SH-SY5Y (cell line): ENCODE results near the gene DSTN.

Source experiments
- GATA2 ChIP-seq: IDR thresholded peaks from 2 replicates; pipeline ENCODE4 v1.6.1; 2011; ENCODE audit warnings: mild to moderate bottlenecking, low read depth, low read length
- GATA3 ChIP-seq: IDR thresholded peaks from 2 replicates; pipeline ENCODE4 v1.6.1; 2011; ENCODE audit warnings: low read depth, mild to moderate bottlenecking, low read length, moderate library complexity

DSTN gene

DNA sequence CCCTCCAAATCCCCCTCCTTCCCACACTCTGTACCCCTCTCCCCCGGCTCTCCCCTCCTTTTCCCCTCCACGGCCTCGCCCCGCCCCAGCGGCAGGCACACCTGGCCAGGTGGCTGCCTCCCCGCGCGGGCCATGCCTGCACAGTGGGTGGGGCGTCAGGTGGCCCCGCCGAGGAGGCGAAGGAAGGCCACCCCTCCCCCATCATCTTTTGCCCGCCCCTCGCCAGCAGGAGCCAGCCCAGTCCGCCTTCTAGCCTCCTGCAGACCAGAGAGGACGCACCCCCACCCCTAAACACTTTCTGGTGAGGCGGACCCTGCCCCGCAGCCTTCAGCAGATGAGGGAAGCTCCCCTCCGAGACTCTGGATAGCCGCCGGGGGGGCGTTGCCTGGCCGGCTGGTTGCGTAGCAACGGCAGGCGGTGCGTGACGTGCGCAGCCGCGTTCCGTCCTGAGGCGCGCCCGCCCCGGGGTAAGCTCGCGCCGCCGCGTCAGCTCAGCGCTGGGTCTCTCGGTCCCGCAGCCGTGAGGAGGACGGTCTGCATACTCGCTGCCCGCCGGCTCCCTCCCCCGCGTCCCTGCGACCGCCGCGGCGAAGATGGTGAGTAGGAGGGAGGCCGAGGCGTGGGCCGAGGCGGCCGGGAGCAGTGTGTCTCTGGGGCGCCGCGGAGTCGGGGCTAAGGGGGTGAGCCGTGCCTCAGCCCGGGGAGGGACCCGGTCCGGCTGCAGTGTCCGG is at the start of gene DSTN:
Gene DSTN, plus strand, starts transcription at position 460 of the 731 bp plus-strand sequence. Its CDS starts 134 bp downstream, at position 594.
- no peak for TF ChIP-seq GATA3

GRCh38 chr20:17520583-17520982 is 49.3 kb upstream of the DSTN start:
- TF ChIP-seq GATA2, result no peak
- TF ChIP-seq GATA3, result no peak

- TF ChIP-seq GATA2, result no peak
These were observed 47.3 kb upstream of the DSTN start for GRCh38 chr20:17522528-17522927.

- no peak for TF ChIP-seq GATA2
- TF ChIP-seq GATA3, result no peak
These were observed 46.5 kb upstream of the DSTN start for GRCh38 chr20:17523326-17523725.

- TF ChIP-seq GATA3, result no peak
- TF ChIP-seq GATA2, result no peak
These were observed 45.3 kb upstream of the DSTN start for GRCh38 chr20:17524560-17524959.

DNA sequence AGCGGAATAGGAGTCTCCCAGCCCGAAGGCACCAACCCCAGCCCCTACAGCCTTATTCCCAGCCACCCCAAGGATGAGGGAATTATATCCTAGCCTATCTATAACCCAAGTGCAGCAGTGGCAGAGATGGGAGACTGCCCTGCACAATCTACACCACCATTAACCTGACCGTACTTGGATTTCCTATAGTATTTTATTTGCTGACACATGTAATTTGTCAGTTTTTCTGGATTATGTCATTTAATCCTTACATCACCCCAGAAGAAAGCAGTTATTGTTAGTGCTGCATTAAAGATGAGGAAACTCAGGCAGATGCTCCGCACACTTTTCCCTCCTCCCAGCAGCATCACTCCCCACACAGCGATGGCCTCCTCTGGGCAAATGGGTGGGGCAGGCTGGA is 44.7 kb upstream of the DSTN start:
- no peak for TF ChIP-seq GATA3
- TF ChIP-seq GATA2, result no peak

DNA sequence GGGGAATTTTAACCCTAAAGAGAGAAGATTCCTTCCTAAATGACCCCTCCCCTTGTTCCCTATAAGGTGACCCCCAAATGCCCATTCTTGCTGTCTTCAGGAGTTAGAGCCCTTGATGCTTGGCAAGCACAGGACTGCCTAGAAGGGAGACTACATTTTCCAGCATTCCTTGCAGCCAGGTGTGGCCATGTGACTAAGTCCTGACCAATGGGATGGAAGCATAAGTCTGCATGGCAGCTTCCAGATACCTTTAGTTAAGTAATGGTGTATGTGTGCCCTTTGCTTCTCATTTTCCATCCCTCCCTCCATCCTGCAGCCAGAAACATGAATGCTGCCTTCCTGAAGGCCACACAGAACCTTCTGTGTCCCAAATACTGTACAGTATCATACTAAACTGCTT is 44.2 kb upstream of the DSTN start:
- no peak for TF ChIP-seq GATA2
- TF ChIP-seq GATA3, result no peak

DNA sequence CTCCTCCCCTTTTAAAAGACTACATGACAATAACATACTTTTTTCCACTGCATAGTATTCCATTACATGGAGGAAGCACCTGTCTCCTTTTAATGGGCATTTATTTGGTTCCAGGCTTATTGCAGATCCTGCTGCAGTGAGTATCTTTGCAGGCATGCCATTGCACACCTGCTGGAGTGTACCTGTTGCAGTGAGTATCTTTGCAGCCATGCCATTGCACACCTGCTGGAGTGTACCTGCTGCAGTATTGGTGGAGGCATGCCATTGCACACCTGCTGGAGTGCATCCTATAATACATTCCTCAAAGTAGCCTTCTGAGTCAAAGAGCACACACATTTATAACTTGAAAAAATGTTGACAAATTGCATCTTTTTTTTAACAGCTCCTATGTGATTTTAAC is 40.3 kb upstream of the DSTN start:
- TF ChIP-seq GATA2 (no peak), GATA3 (no peak)

DNA sequence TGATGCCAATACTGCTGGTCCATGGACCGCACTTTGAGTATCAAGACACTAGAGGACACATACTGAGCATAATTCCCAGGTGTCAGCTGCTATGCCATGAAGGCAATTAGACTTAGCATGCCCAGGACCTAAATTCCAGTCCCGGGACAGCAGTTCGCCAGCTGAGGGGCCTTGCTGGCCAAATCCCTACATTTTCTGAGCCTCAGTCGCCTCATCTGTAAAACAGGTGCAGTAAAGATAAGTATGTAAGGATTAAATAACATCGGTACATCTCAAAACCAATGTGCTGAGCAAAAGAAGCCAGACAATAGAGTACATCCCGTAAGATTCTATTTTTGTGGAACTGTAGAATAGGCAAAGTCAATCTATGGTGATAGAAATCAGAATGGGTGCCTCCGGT is 39.7 kb upstream of the DSTN start:
- no peak for TF ChIP-seq GATA2
- TF ChIP-seq GATA3, result no peak

DNA sequence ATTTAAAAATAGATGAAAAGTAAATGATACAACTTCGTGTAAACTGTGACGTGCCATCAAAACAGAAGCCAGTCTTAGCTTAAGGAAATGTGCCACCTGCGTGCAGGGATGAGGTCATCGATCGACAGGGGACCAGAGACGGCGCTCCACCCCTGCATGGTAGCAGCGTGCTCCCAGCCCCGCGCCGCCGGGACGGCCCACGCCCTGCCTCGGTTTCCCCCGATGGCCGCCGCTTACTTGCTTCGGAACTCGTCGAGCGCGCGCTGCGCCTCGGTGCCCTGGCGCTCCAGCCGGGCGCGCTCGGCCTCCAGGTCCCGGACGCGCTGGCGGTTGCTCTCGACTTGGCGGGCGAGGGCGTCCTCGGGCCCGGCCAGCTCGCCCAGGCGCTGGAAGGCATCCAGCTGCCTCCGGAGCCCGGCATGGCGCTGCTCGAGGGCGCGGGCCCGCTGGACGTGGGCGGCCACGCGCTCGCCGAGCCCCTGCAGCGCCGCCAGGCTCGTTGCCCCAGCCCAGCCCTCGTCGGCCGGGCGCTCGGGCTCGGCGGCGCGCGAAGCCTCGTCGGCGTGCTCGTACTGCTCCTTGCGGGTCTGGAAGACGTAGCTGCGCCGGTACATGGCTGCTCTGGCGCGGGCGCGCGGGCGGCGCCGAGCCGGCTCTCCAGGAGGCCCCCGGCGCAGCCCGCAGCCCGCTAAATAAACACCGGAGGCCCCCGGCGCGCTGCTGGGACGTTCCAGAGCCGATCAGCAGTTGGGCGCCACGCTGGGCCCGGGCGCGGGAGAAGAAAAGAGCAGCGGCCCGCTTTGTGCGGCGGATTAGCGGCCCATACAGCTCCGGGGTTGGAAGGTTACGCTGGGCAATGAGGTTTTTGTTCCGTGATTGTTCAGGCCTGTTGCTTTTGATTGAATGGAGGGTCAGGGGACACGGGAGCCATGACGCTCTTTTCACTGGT is 38.9 kb upstream of the DSTN start, which contains the start of gene BFSP1:
Gene BFSP1, minus strand, starts transcription at position 664 of the 949 bp plus-strand sequence. Its CDS starts 50 bp downstream, at position 614.
- TF ChIP-seq GATA2 (no peak), GATA3 (no peak)

DNA sequence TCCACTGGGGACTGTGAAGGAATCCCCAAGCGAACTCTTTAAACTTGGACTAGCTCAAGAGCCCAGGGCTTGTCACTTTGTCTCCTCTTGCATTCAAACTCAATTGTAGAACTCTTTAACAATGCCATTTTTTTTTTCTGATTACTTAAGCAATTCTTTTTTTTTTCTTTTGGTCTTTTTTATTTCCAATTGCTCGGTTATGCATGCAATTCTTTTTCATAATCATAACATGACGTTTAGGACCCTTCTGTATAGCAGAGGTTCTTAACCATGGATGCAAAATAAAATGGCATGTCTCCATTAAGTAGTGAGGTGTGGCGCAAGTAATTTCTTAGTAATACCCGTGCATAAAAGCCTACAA is 38.2 kb upstream of the DSTN start:
- TF ChIP-seq GATA3 (no peak), GATA2 (no peak)

- no peak for TF ChIP-seq GATA2
- TF ChIP-seq GATA3, result no peak
These were observed 36.5 kb upstream of the DSTN start for GRCh38 chr20:17533396-17533795.

- TF ChIP-seq GATA2 (no peak), GATA3 (no peak)
These were observed 35.8 kb upstream of the DSTN start for GRCh38 chr20:17534077-17534476.

- TF ChIP-seq GATA3, result no peak
- no peak for TF ChIP-seq GATA2
These were observed 32.9 kb upstream of the DSTN start for GRCh38 chr20:17536944-17537444.

GRCh38 chr20:17537959-17538358 is 31.9 kb upstream of the DSTN start:
- no peak for TF ChIP-seq GATA3
- TF ChIP-seq GATA2, result no peak
